PC-9 (cell line): ENCODE data around the gene MYO15B. TPM values are rescaled to one million over a fixed set of nuclear protein-coding genes. Genes with fewer than 3 reads are reported as not detected.

Experiments
- BruUV-seq: library from RNA; stranded (reverse); fragments of 400-500 nt; replicated peaks from 2 replicates; lab custom pipeline; 2021; lab: Mats Ljungman, UMichigan
- CTCF ChIA-PET: fragments of 300-600 bp; sonication (Branson Sonifier 250); formaldehyde crosslinking; loops from one replicate; lab custom pipeline; 2022; ENCODE audit warnings: antibody characterized with exemption; lab: Charles Lee
- POLR2A ChIA-PET: fragments of 300-600 bp; sonication (Branson Sonifier 250); formaldehyde crosslinking; loops from one replicate; lab custom pipeline; 2022; ENCODE audit warnings: antibody characterized with exemption; ENCODE audit not compliant: unreplicated experiment; lab: Charles Lee
- DNase-seq, 2 experiments: peaks; one replicate each; pipeline versions ENCODE4 v3.0.0 to v3.0.0-alpha.2; 2015 to 2022; ENCODE audit warnings: mixed read lengths in 1 of 2
- H2AFZ ChIP-seq: fragments of 200-600 bp; sonication (generic); 2 replicates; pipeline ENCODE4 v1.8.1; 2017; ENCODE audit warnings: antibody characterized with exemption
- H3F3A ChIP-seq: fragments of 200-600 bp; sonication (generic); 2 replicates; pipeline ENCODE4 v1.8.1; 2017; ENCODE audit warnings: antibody characterized with exemption, mild to moderate bottlenecking, low read depth; ENCODE audit not compliant: insufficient read depth
- H3K27ac ChIP-seq: fragments of 200-600 bp; sonication (generic); 2 replicates; pipeline ENCODE4 v1.6.1; 2016; ENCODE audit warnings: mixed run types
- H3K27me3 ChIP-seq: fragments of 200-600 bp; sonication (generic); 2 replicates; pipeline ENCODE4 v1.6.1; 2016; ENCODE audit warnings: low read depth, mixed run types; ENCODE audit not compliant: insufficient read depth
- H3K36me3 ChIP-seq: fragments of 200-600 bp; sonication (generic); 2 replicates; pipeline ENCODE4 v1.6.1; 2016; ENCODE audit warnings: low read depth, mixed run types
- H3K4me1 ChIP-seq: fragments of 200-600 bp; sonication (generic); replicated peaks from 2 replicates; pipeline ENCODE4 v1.6.1; 2016; ENCODE audit warnings: mixed run types; ENCODE audit not compliant: insufficient read depth
- H3K4me2 ChIP-seq: fragments of 200-600 bp; sonication (generic); 2 replicates; pipeline ENCODE4 v1.6.1; 2017; ENCODE audit warnings: mixed run types
- H3K4me3 ChIP-seq: fragments of 200-600 bp; sonication (generic); 2 replicates; pipeline ENCODE4 v1.6.1; 2016; ENCODE audit warnings: mixed run types
- H3K79me2 ChIP-seq: fragments of 200-600 bp; sonication (generic); 2 replicates; pipeline ENCODE4 v1.6.1; 2017; ENCODE audit warnings: low read depth, mixed run types
- H3K9me2 ChIP-seq: fragments of 200-600 bp; sonication (generic); 2 replicates; pipeline ENCODE4 v1.8.1; 2017; ENCODE audit warnings: mild to moderate bottlenecking; ENCODE audit not compliant: insufficient read depth
- H3K9me3 ChIP-seq: fragments of 200-600 bp; sonication (generic); 2 replicates; pipeline ENCODE4 v1.8.1; 2016; ENCODE audit warnings: low read depth; ENCODE audit not compliant: insufficient read depth
- H4K20me1 ChIP-seq: fragments of 200-600 bp; sonication (generic); 2 replicates; pipeline ENCODE4 v1.8.1; 2017; ENCODE audit not compliant: insufficient read depth
- CTCF ChIP-seq: fragments of 200-600 bp; sonication (generic); conservative IDR thresholded peaks from 2 replicates; pipeline ENCODE4 v1.6.1; 2017; ENCODE audit warnings: mixed run types, antibody characterized with exemption, mild to moderate bottlenecking, moderate library complexity
- EZH2 ChIP-seq: fragments of 200-600 bp; sonication (generic); IDR thresholded peaks from 2 replicates; pipeline ENCODE4 v1.8.0; 2017; ENCODE audit warnings: antibody characterized with exemption, low read depth
- intact Hi-C: fragments of 100-400 bp; cut with micrococcal nuclease; formaldehyde crosslinking; loops from one replicate; pipeline ENCODE4 v1.10.0; 2022; ENCODE audit not compliant: unreplicated experiment
- total RNA-seq: library from RNA; stranded (reverse); gene quantifications from 2 replicates; pipeline ENCODE4 v1.2.3, GENCODE V29; 2021

Gene MYO15B
- total RNA-seq, 1 experiment from 2014 or later: 53.5 TPM

- H3K4me1 ChIP-seq: peaks cover 16% of the 10 kb centered on the region
- H3K9me2 ChIP-seq: no peaks in the 10 kb centered on the region
- intact Hi-C loops: no loop called here
- DNase-seq: no peak
- ChIA-PET CTCF (interaction anchor here (0.6 to 1.3 kb wide), 3 partner anchors 12 to 100 kb away, joined by 3 to 4 read pairs (median 3); no protein-coding TSS in a partner anchor), POLR2A (no interaction called here)
- H3K27ac ChIP-seq: no peak overlapping the region
- no TSS peak for BruUV-seq
- H3K79me2 ChIP-seq: no peaks in the 10 kb centered on the region
- no peak overlapping the region for H2AFZ ChIP-seq
- H3K36me3 ChIP-seq: no peaks in the 10 kb centered on the region
- no peaks in the 10 kb centered on the region for H3K27me3 ChIP-seq
- H3F3A ChIP-seq: no peaks in the 10 kb centered on the region; the same call in 1 of the 2 replicates
- TF ChIP-seq EZH2 (no peak), CTCF (no peak)
- H3K4me2 ChIP-seq: no peak overlapping the region
- H3K4me3 ChIP-seq: no peak overlapping the region
- H4K20me1 ChIP-seq: no peaks in the 10 kb centered on the region
- H3K9me3 ChIP-seq: no peaks in the 10 kb centered on the region
Measured at GRCh38 chr17:75612906-75613626, 25.5 kb downstream of the MYO15B start.

DNA sequence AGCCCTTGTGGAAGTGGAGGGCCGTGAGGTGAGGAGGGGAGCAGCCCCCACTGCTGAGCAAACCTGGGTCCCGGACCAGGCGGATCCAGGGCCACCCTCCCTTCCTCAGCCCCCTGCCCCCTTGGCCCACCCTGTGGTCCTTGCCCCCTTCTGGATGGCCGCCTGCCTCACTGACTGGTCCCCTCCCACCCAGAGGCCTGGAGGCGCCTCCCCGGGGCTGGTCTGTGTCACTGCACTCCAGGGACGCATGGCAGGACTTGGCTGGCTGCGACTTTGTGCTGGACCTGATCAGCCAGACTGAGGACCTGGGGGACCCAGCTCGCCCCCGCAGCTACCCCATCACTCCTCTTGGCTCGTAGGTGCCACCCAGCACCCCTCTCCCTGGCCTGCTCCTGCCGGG is 26.4 kb downstream of the MYO15B start:
- H3K4me1 ChIP-seq: peaks cover 16% of the 10 kb centered on the region
- no peak for TF ChIP-seq EZH2
- no peak; the same call in 1 of the 2 replicates for TF ChIP-seq CTCF
- no peak overlapping the region for H3K27ac ChIP-seq
- H3K27me3 ChIP-seq: no peaks in the 10 kb centered on the region
- no peak for DNase-seq
- H3F3A ChIP-seq: no peaks in the 10 kb centered on the region; the same call in 1 of the 2 replicates
- BruUV-seq: no TSS peak
- CTCF ChIA-PET: interaction anchor here (1.3 kb wide), 1 partner anchor 14 kb away, joined by 4 read pairs; no protein-coding TSS in a partner anchor
- no peak overlapping the region for H2AFZ ChIP-seq
- no peak overlapping the region for H3K4me2 ChIP-seq
- intact Hi-C loops: no loop called here
- no peak overlapping the region for H3K4me3 ChIP-seq
- POLR2A ChIA-PET: no interaction called here
- H3K9me3 ChIP-seq: no peaks in the 10 kb centered on the region
- no peaks in the 10 kb centered on the region for H3K79me2 ChIP-seq
- no peaks in the 10 kb centered on the region for H3K36me3 ChIP-seq
- H4K20me1 ChIP-seq: no peaks in the 10 kb centered on the region
- H3K9me2 ChIP-seq: no peaks in the 10 kb centered on the region

DNA sequence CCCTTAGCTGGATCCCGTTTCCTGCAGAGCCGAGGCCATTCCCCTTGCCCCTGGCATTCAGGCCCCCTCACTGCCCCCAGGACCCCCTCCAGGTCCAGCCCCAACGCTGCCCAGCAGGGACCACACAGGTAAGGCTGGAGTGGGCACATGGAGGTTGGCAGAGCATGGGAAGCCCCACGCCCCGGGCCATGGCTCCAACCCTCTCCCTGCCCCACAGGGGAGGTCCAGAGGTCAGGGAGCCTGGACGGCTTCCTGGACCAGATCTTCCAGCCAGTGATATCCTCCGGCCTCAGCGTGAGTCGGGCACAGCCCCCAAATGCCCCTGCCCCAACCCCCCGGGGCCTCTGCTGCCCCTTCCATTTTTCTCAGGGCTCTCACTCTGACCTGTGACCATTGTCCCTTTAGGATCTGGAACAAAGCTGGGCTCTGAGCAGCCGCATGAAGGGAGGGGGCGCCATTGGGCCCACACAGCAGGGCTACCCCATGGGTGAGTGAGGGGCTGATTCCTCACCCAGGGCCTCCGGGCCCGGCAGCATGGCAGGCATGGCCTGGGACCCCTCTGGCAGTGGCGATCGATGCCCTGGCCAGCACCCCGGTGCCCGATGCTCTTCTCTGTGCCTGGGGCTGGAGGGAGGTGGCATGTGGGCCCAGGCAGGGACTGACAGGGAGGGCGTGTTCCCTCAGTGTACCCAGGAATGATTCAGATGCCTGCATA is 27.1 kb downstream of the MYO15B start:
- H3F3A ChIP-seq: no peaks in the 10 kb centered on the region; the same call in 1 of the 2 replicates
- no peak overlapping the region for H2AFZ ChIP-seq
- H3K27me3 ChIP-seq: no peaks in the 10 kb centered on the region
- H3K4me1 ChIP-seq: peaks cover 16% of the 10 kb centered on the region
- H3K36me3 ChIP-seq: no peaks in the 10 kb centered on the region
- no peaks in the 10 kb centered on the region for H3K9me2 ChIP-seq
- intact Hi-C loops: no loop called here
- no peak overlapping the region for H3K4me2 ChIP-seq
- no peak for TF ChIP-seq CTCF
- TF ChIP-seq EZH2: no peak
- no peaks in the 10 kb centered on the region for H3K79me2 ChIP-seq
- no peak overlapping the region for H3K4me3 ChIP-seq
- BruUV-seq: no TSS peak
- H4K20me1 ChIP-seq: no peaks in the 10 kb centered on the region
- H3K27ac ChIP-seq: no peak overlapping the region
- H3K9me3 ChIP-seq: no peaks in the 10 kb centered on the region
- CTCF ChIA-PET: interaction anchor here (1.3 kb wide), 1 partner anchor 14 kb away, joined by 4 read pairs; no protein-coding TSS in a partner anchor
- no peak for DNase-seq
- POLR2A ChIA-PET: no interaction called here
